ENCODE measurements around the gene PPT1. TPM values are rescaled to one million over a fixed set of nuclear protein-coding genes. Genes with fewer than 3 reads are reported as not detected.

The PPT1 gene
- total RNA-seq, 1 donor from 2014 or later, result 37.7 TPM

GRCh38 chr1:40120128-40120527, 23.1 kb upstream of the PPT1 start:
- Histone ChIP-seq H3K36me3 (no peaks in the 10 kb centered on the region), H3K27ac (replicated peaks) (no peak overlapping the region), H3K4me3 (no peak overlapping the region), H3K9me3 (replicated peaks) (no peaks in the 10 kb centered on the region), H3K4me1 (no peaks in the 10 kb centered on the region), H3K27me3 (ENCODE audit: low read depth) (peaks cover 56% of the 10 kb centered on the region)
- intact Hi-C loops (cut with micrococcal nuclease), result no loop called here
- no peak for TF ChIP-seq CTCF (IDR thresholded peaks at IDR 0.05; ENCODE audit: borderline replicate concordance)
- no peak for DNase-seq

- H3K9me3 ChIP-seq (replicated peaks), result peaks cover 25% of the 10 kb centered on the region
- H3K27me3 ChIP-seq (ENCODE audit: low read depth), result peaks cover 71% of the 10 kb centered on the region
- H3K4me1 ChIP-seq, result no peaks in the 10 kb centered on the region
- TF ChIP-seq CTCF (IDR thresholded peaks at IDR 0.05; ENCODE audit: borderline replicate concordance), result no peak
- no peak for DNase-seq
- H3K27ac ChIP-seq (replicated peaks), result no peak overlapping the region
- no peaks in the 10 kb centered on the region for H3K36me3 ChIP-seq
- no peak overlapping the region for H3K4me3 ChIP-seq
- intact Hi-C loops (cut with micrococcal nuclease), result no loop called here
Observed at GRCh38 chr1:40114400-40114799, 17.3 kb upstream of the PPT1 start.

- intact Hi-C loops (cut with micrococcal nuclease), result no loop called here
- Histone ChIP-seq H3K36me3 (no peaks in the 10 kb centered on the region), H3K4me1 (no peaks in the 10 kb centered on the region), H3K27ac (replicated peaks) (no peak overlapping the region), H3K27me3 (ENCODE audit: low read depth) (peaks cover 45% of the 10 kb centered on the region), H3K9me3 (replicated peaks) (peaks cover 25% of the 10 kb centered on the region), H3K4me3 (no peak overlapping the region)
- no peak for DNase-seq
- TF ChIP-seq CTCF (IDR thresholded peaks at IDR 0.05; ENCODE audit: borderline replicate concordance), result no peak
Observed at GRCh38 chr1:40110389-40110788, 13.3 kb upstream of the PPT1 start.

GRCh38 chr1:40107290-40107959, 10.4 kb upstream of the PPT1 start:
- Histone ChIP-seq H3K27me3 (ENCODE audit: low read depth) (peaks cover 41% of the 10 kb centered on the region), H3K27ac (replicated peaks) (no peak overlapping the region), H3K4me1 (no peaks in the 10 kb centered on the region), H3K36me3 (no peaks in the 10 kb centered on the region), H3K4me3 (no peak overlapping the region), H3K9me3 (replicated peaks) (peaks cover 38% of the 10 kb centered on the region)
- intact Hi-C loops (cut with micrococcal nuclease), result no loop called here
- TF ChIP-seq CTCF (IDR thresholded peaks at IDR 0.05; ENCODE audit: borderline replicate concordance), result no peak
- no peak for DNase-seq

- no peak for DNase-seq
- Histone ChIP-seq H3K4me1 (no peaks in the 10 kb centered on the region), H3K36me3 (no peaks in the 10 kb centered on the region), H3K9me3 (replicated peaks) (peaks cover 19% of the 10 kb centered on the region), H3K4me3 (no peak overlapping the region), H3K27ac (replicated peaks) (no peak overlapping the region), H3K27me3 (ENCODE audit: low read depth) (peaks cover 30% of the 10 kb centered on the region)
- intact Hi-C loops (cut with micrococcal nuclease), result no loop called here
- no peak for TF ChIP-seq CTCF (IDR thresholded peaks at IDR 0.05; ENCODE audit: borderline replicate concordance)
Observed at GRCh38 chr1:40105028-40105427, 8.0 kb upstream of the PPT1 start.
